Measurements from ENCODE around the gene CEBPG. TPM values are rescaled to one million over a fixed set of nuclear protein-coding genes. Genes with fewer than 3 reads are reported as not detected.

CEBPG gene
- total RNA-seq, 4 donors from 2014 or later = 22.4 to 66.7 (median 46.9) TPM

- no peak for TF ChIP-seq POLR2AphosphoS5 (IDR thresholded peaks at IDR 0.05)
- TF ChIP-seq EP300 (IDR thresholded peaks at IDR 0.05; ENCODE audit: low read depth) = no peak
- peak; percentile 62 to 77 (median 74) for TF ChIP-seq CTCF (IDR thresholded peaks at IDR 0.05)
- TF ChIP-seq POLR2A (IDR thresholded peaks at IDR 0.05) = no peak
- DNase-seq = peak; percentile 67
- intact Hi-C loops (cut with DNase I; ENCODE audit: low total_unique reads) (loop anchor here (5.0 kb wide), 1 partner anchor 337 kb away; no protein-coding TSS in a partner anchor), in situ Hi-C loops (cut with MboI; ENCODE audit: low pct_ligation_motif_present in 1 of 4, low pct_unique_long_range_greater_than_20kb in 1 of 4, low sequenced_read_pairs in 3 of 4) (loop anchor here in 2 of 4 donors (25.0 kb wide), 3 partner anchors 332 to 682 kb away; no protein-coding TSS in a partner anchor)
- Histone ChIP-seq H3K9me3 (no peaks in the 10 kb centered on the region), H3K27ac (no peak overlapping the region), H3K4me3 (no peak overlapping the region), H3K4me1 (no peaks in the 10 kb centered on the region), H3K27me3 (no peaks in the 10 kb centered on the region), H3K36me3 (no peaks in the 10 kb centered on the region)
- WGBS, 2 donors (ENCODE audit: low coverage in 1 of 2) = 31 to 89% methylated on average over 4 to 13 of the region's 13 CpGs
These were observed 57.3 kb downstream of the CEBPG start for GRCh38 chr19:33430674-33431277.

GRCh38 chr19:33432015-33432414 lies 58.5 kb downstream of the CEBPG start:
- no peaks in the 10 kb centered on the region for H3K9me3 ChIP-seq
- DNase-seq = no peak
- 0 to 52% methylated on average over 1 to 5 of the region's 5 CpGs for WGBS, 2 donors (ENCODE audit: low coverage in 1 of 2)
- H3K36me3 ChIP-seq = no peaks in the 10 kb centered on the region
- no peak overlapping the region for H3K27ac ChIP-seq
- in situ Hi-C loops (cut with MboI; ENCODE audit: low pct_ligation_motif_present in 1 of 4, low pct_unique_long_range_greater_than_20kb in 1 of 4, low sequenced_read_pairs in 3 of 4) = loop anchor here in 2 of 4 donors (25.0 kb wide), 3 partner anchors 330 to 680 kb away; no protein-coding TSS in a partner anchor
- no peak overlapping the region for H3K4me3 ChIP-seq
- intact Hi-C loops (cut with DNase I; ENCODE audit: low total_unique reads) = loop anchor here (1.0 to 5.0 kb wide), 2 partner anchors 40 to 335 kb away; no protein-coding TSS in a partner anchor
- TF ChIP-seq CTCF (IDR thresholded peaks at IDR 0.05) (no peak), EP300 (IDR thresholded peaks at IDR 0.05; ENCODE audit: low read depth) (no peak), POLR2A (IDR thresholded peaks at IDR 0.05) (no peak), POLR2AphosphoS5 (IDR thresholded peaks at IDR 0.05) (no peak)
- H3K4me1 ChIP-seq = no peaks in the 10 kb centered on the region
- H3K27me3 ChIP-seq = no peaks in the 10 kb centered on the region

Other genes with a start within 250 kb of the CEBPG start
- not detected for gene WDR88, start 241.6 kb upstream of the CEBPG start, total RNA-seq
- 10 to 100 TPM; 12.5 to 23.6 (median 17.1) TPM for gene LRP3, start 179.4 kb upstream of the CEBPG start, total RNA-seq
- under 1 TPM in 1 of 4 donors, not detected in 3; 0.48 TPM for gene SLC7A10, start 147.9 kb upstream of the CEBPG start, total RNA-seq
- gene CEBPA, start 71.2 kb upstream of the CEBPG start, total RNA-seq = 10 to 100 TPM; 69.4 to 84.2 (median 77.3) TPM
- 100 to 1,000 TPM in 3 of 4 donors, 10 to 100 TPM in 1; 92.6 to 323 (median 218) TPM for gene PEPD, start 148.1 kb downstream of the CEBPG start, total RNA-seq
- not detected for gene CHST8, start 248.2 kb downstream of the CEBPG start, total RNA-seq

All from transverse colon (tissue), 4 donors.